H1 (cell line): ENCODE measurements around the gene TBRG4. TPM values are rescaled to one million over a fixed set of nuclear protein-coding genes. Genes with fewer than 3 reads are reported as not detected.
A peak's percentile ranks its signal among the peaks of the same experiment; 100 is the strongest.

Source experiments
- CBX5 ChIP-seq: fragments of 300-800, 300-1000 bp; sonication (generic); IDR thresholded peaks from 2 replicates; pipeline ENCODE4 v1.7.1; 2016; ENCODE audit warnings: antibody characterized with exemption, low read length, low read depth
- CEBPB ChIP-seq: IDR thresholded peaks from 2 replicates; pipeline ENCODE4 v1.6.1; 2012; ENCODE audit warnings: low read depth, low read length
- CHD1 ChIP-seq: IDR thresholded peaks from 2 replicates; pipeline ENCODE4 v1.6.1; 2012; ENCODE audit warnings: low read depth, low read length, improper control_type of control experiment
- CHD7 ChIP-seq: fragments of 300-600 bp; sonication (generic); IDR thresholded peaks from 2 replicates; pipeline ENCODE4 v1.7.1; 2012; ENCODE audit warnings: low read length, moderate library complexity, mild to moderate bottlenecking, inconsistent platforms; ENCODE audit not compliant: insufficient replicate concordance
- KDM4A ChIP-seq: IDR thresholded peaks from one replicate; pipeline ENCODE4 v1.7.1; 2012; ENCODE audit warnings: low read depth, mild to moderate bottlenecking, moderate library complexity, low read length, inconsistent platforms; ENCODE audit not compliant: severe bottlenecking
- KDM5A ChIP-seq: fragments of 200-600 bp; IDR thresholded peaks from 2 replicates; pipeline ENCODE4 v1.7.1; 2012; ENCODE audit warnings: mild to moderate bottlenecking, low read length, inconsistent platforms, mixed read lengths
- POLR2AphosphoS5 ChIP-seq: IDR thresholded peaks from 2 replicates; pipeline ENCODE4 v1.6.1; 2011; ENCODE audit warnings: low read depth, low read length
- RXRA ChIP-seq: IDR thresholded peaks from 2 replicates; pipeline ENCODE4 v1.6.1; 2011; ENCODE audit warnings: low read depth, mild to moderate bottlenecking, low read length, moderate library complexity; ENCODE audit not compliant: insufficient read depth
- SP1 ChIP-seq: IDR thresholded peaks from 2 replicates; pipeline ENCODE4 v1.6.1; 2011; ENCODE audit warnings: low read depth, low read length
- SRF ChIP-seq: IDR thresholded peaks from 2 replicates; pipeline ENCODE4 v1.6.1; 2011; ENCODE audit warnings: mild to moderate bottlenecking, low read depth, low read length, moderate library complexity
- SUZ12 ChIP-seq: fragments of 200-600 bp; sonication (generic); IDR thresholded peaks from 2 replicates; pipeline ENCODE4 v1.6.1; 2012; ENCODE audit warnings: mild to moderate bottlenecking, inconsistent platforms, low read length, moderate library complexity, mixed read lengths
- polyA plus RNA-seq, 7 experiments: library from polyadenylated mRNA; depleted of rRNA in 3 of 7; stranded (reverse) in 5 of 7; unstranded in 2 of 7; fragments of >200 nt in 5 of 7; fragments of 200-250 nt in 2 of 7; gene quantifications; 1 replicate in 5 of 7; 2 replicates in 1 of 7; 4 replicates in 1 of 7; pipeline versions ENCODE4 v1.2.1 to v1.2.3, GENCODE V29; 2011 to 2013; ENCODE audit warnings: missing spikeins in 2 of 7, mixed read lengths in 2 of 7
- total RNA-seq: library from RNA; stranded (reverse); fragmentation: NEBNext Ultra II Directional; extraction: Animal tissue kit (Norgen Biotek cat#: 25700); gene quantifications from 2 replicates; pipeline ENCODE4 v1.2.1, GENCODE V29; 2021

Gene TBRG4
- total and polyA plus RNA-seq, 2 of the 8 experiments (the other 6 are each of a cell fraction or from before 2014, with no cell fraction given), result 110 to 137 TPM

- TF ChIP-seq CHD7 (no peak), SUZ12 (no peak), SP1 (no peak), CBX5 (no peak), CEBPB (no peak), KDM4A (no peak), KDM5A (no peak), RXRA (no peak), POLR2AphosphoS5 (peak; percentile 21; the same call in 1 of the 2 replicates), CHD1 (no peak), SRF (no peak)
Observed at GRCh38 chr7:45098983-45099839, 12.3 kb downstream of the TBRG4 start (continued).
